ENCODE results near the gene TRPM6. TPM values are rescaled to one million over a fixed set of nuclear protein-coding genes. Genes with fewer than 3 reads are reported as not detected.
"Not testable (repeated sequence)": the region's sequence is repeated elsewhere in the genome, so short reads cannot be mapped to it uniquely, and the experiment has no call there.

The TRPM6 gene
- total RNA-seq: 0.12 and 0.19 TPM in 2 replicates

- DNase-seq (ENCODE audit: extremely low read depth, low read depth, low spot score): no peak
Observed at GRCh38 chr9:74887041-74887980, at the start of gene TRPM6. Gene TRPM6, minus strand, starts transcription at chr9:74887921. Its CDS starts 65 bp downstream, at chr9:74887856.

DNA sequence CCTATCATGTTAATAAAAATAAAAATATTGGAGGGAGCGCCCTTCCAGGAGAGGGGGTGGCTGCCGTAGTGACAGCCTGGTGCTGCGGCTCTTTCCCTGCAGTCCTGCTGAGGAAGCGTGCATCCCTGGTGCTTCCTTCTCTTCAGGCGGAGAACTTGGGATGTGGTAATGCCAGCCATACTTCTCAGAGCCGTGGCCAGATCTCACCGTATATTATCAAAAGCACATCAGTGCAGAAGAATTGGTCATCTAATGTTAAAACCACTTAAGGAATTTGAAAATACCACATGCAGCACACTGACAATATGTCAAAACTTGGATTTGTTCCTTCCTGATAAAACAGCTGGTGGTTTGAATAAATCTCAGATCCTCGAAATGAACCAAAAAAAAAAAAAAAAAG lies 47.3 kb upstream of the TRPM6 start:
- DNase-seq (ENCODE audit: extremely low read depth, low read depth, low spot score): no peak

- DNase-seq (ENCODE audit: extremely low read depth, low read depth, low spot score): no peak
Observed at GRCh38 chr9:74921737-74922136, 34.0 kb upstream of the TRPM6 start.

- no peak for DNase-seq (ENCODE audit: extremely low read depth, low read depth, low spot score)
Observed at GRCh38 chr9:74920944-74921626, 33.4 kb upstream of the TRPM6 start.

DNA sequence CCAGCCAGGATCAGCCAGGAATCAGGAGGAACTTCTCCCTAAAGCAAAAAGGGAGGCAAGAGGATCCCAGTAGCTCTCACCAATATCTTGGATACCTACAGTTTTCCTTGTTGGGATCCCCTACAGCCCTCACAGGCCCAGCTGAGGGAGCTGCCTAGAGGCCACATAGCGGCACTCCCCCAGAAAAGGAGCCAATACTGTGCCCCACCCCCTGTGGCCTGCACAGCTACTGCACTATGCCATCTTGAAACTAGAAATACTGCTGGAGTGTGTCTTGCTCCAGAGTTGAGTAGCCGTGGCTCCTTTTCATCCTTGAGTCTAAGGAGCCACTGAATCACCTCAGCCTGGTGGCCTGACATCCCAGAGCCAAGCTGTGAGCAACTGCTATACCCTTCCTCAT lies 22.3 kb upstream of the TRPM6 start:
- DNase-seq (ENCODE audit: extremely low read depth, low read depth, low spot score): no peak

GRCh38 chr9:74908665-74909064 lies 20.9 kb upstream of the TRPM6 start:
- no peak for DNase-seq (ENCODE audit: extremely low read depth, low read depth, low spot score)

DNA sequence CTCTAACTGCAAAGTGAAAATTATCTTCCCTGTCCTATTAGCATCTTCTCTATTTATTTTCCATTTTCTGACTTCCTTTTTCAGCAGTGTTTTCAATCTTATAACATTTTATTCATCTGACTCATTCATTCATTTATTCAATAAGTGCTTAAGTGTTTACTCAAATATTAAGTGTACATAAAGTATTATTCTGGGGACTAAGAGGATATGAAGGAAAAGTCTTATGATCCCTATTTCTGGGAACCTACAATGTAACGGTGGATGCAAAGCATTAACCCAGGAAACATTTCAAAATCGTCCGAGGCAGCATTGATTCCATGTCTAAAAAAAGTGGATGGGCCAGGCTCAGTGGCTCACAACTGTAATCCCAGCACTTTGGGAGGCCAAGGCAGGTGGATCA lies 19.4 kb upstream of the TRPM6 start:
- DNase-seq (ENCODE audit: extremely low read depth, low read depth, low spot score): no peak

- DNase-seq (ENCODE audit: extremely low read depth, low read depth, low spot score): no peak
Observed at GRCh38 chr9:74901001-74901400, 13.3 kb upstream of the TRPM6 start.

DNA sequence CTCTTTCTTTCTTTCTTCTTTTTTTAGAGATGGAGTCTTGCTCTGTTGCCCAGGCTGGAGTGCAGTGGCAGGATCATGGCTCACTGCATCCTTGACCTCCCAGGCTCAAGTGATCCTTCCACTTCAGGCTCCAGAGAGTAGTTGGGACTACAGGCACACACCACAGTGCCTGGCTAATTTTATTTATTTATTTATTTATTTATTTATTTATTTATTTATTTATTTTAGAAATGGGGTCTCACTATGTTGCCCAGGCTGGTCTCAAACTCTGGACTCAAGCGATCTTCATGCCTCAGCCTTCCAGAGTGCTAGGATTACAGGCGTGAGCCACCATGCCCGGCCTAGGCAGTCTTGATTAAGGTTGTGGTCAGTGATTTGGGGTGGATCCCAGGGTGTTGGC lies 728 bp upstream of the TRPM6 start:
- DNase-seq (ENCODE audit: extremely low read depth, low read depth, low spot score): not testable (repeated sequence)

GRCh38 chr9:74887981-74888370 lies 255 bp upstream of the TRPM6 start:
- DNase-seq (ENCODE audit: extremely low read depth, low read depth, low spot score): no peak

DNA sequence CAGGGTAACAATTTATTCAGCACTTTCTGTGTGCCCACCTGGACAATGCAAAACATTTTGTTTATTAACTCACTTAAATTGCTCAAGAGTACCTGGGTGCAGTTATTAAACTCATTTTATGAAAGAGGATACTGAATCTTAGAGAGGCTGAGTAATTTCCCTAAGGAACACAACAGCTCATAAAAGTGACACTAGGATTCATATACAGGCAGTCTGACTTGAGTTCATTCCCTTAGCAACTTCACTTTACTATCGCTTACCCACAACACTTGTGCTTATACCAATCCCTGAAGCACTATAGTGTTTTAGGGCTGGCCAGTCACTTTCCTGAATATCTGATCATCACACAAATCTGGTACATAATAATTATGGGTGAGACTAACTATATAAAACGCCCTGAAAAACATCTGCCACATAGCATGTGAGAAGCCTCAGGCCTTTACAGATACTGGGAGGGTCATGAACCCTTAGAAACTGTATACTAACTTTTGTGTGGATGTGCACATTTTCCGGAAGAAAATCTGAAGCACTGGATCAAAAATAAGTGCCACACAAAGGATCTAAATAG lies 11.3 kb downstream of the TRPM6 start:
- DNase-seq (ENCODE audit: extremely low read depth, low read depth, low spot score): no peak

- no peak for DNase-seq (ENCODE audit: extremely low read depth, low read depth, low spot score)
Observed at GRCh38 chr9:74875656-74876055, 12.1 kb downstream of the TRPM6 start.

GRCh38 chr9:74874220-74874619 lies 13.5 kb downstream of the TRPM6 start:
- DNase-seq (ENCODE audit: extremely low read depth, low read depth, low spot score): no peak

DNA sequence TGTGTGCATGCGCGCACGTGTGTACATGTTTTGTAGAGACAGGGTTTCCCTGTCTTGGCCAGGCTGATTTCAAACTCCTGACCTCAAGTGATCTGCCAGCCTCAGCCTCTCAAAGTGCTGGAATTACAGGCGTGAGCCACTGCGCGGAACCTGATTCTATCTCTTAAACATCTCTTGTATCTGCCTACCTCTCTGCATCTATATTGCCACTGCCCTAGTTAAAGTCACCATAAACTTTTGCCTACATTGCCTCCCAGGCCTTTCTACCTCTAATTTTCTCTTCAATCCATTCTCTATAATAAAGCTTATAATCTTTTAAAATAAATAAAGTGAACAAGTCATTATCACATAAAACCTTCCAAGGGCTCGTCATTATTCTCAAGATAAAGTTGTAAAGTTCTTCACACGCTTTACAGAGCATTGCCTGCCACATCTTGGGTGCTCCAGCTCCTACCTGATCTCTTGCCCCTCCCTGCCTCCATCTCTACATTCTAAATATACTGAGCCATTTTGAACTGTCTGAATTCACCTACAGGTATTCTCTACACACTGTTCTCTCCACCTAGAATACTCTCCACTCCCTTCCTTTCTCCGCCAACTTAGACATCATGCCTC lies 15.0 kb downstream of the TRPM6 start:
- DNase-seq (ENCODE audit: extremely low read depth, low read depth, low spot score): no peak

DNA sequence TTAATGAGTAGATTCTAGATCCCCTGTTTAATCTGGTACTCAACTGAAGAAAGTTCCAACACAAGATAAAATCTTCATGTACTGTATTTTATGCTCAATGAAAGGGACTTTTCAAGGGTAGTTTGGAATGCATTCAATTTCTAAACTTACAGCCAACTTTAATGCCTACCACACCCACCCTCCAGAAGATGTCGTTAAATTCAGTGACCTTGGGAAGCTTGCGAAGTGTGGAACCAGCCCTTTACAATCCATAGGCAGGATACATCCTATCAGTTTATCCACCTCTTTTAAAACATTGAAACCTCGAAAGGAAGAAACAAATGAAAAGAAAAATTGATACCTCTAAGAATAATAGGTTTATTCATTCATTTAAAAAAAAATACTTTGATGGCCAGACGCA lies 20.2 kb downstream of the TRPM6 start:
- DNase-seq (ENCODE audit: extremely low read depth, low read depth, low spot score): no peak

- DNase-seq (ENCODE audit: extremely low read depth, low read depth, low spot score): no peak
Observed at GRCh38 chr9:74865177-74865576, 22.5 kb downstream of the TRPM6 start.

- no peak for DNase-seq (ENCODE audit: extremely low read depth, low read depth, low spot score)
Observed at GRCh38 chr9:74861773-74862474, 25.8 kb downstream of the TRPM6 start.

DNA sequence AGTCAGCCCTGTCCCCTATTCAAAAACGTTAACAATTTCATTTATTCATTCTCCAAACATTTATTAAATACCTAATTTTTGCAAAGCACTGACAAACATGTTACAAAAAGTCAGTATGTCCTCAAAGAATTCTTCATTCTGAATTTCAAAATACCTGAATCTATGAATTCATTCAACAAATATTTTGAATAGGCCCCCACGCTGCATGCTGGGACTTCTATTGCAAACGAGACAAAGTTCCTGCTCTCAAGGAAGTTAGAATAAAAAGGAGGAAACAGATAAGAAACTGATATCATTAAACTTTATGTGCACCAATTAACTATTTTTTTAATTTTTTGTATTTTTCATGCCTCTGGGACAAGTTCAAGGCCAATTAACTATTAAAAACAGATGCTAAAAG lies 26.6 kb downstream of the TRPM6 start:
- DNase-seq (ENCODE audit: extremely low read depth, low read depth, low spot score): no peak

DNA sequence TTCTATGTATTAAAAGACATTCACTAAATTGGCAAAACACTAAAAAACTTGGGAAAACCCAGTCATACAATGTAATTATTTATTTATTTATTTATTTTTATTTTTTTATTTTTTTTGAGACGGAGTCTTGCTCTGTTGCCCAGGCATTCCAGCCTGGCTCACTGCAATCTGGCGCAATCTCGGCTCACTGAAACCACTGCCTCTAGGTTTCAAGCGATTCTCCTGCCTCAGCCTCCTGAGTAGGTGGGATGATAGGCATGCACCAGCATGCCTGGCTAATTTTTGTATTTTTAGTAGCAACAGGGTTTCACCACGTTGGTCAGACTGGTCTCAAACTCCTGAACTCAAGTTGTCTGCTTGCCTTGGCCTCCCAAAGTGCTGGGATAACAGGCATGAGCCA lies 27.5 kb downstream of the TRPM6 start:
- DNase-seq (ENCODE audit: extremely low read depth, low read depth, low spot score): not testable (repeated sequence)

GRCh38 chr9:74859786-74860185 lies 27.9 kb downstream of the TRPM6 start:
- no peak for DNase-seq (ENCODE audit: extremely low read depth, low read depth, low spot score)

All from glomerular endothelial cell (primary cell).